GM13977 (cell line): ENCODE results near the gene DAAM1.

Experiments used
- DNase-seq: peaks from one replicate; pipeline ENCODE4 v3.0.0; 2012; ENCODE audit warnings: low spot score
- CTCF ChIP-seq: IDR thresholded peaks from 2 replicates; pipeline ENCODE4 v1.5.1; 2012; ENCODE audit warnings: mild to moderate bottlenecking, control low read depth; ENCODE audit not compliant: insufficient read depth; ENCODE audit errors: extremely low read depth, missing control alignments
- in situ Hi-C: fragments of 300-500 bp; cut with MboI; formaldehyde crosslinking; loops from one replicate; pipeline ENCODE4 v1.12.0; 2022; ENCODE audit warnings: low sequenced_read_pairs, low pct_unique_long_range_greater_than_20kb, mixed read lengths, inconsistent platforms; ENCODE audit not compliant: unreplicated experiment

DAAM1 gene

GRCh38 chr14:59166258-59166657 is 22.2 kb upstream of the DAAM1 start:
- DNase-seq, result no peak
- in situ Hi-C loops, result no loop called here
- no peak for TF ChIP-seq CTCF

DNA sequence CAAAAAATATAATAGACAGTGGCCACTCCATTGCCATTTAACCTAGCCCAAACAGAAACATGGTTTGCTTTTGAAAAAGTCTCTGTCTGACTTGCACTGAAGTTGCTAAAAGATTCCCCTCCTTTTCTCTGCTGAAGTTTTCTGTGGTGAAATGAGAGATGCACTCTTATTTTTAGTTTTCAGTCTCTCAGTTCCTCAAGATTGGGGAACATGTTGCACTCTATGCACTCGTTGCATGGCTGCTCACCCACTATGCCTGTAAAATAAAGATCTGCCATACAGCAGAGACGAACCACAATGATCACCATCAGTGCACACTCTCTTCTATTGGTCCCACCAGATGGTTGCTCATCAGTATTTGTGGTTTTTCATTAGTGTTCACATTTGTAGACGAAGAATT is 13.1 kb upstream of the DAAM1 start:
- in situ Hi-C loops, result no loop called here
- DNase-seq, result peak; percentile 61
- TF ChIP-seq CTCF, result no peak

- in situ Hi-C loops, result no loop called here
- TF ChIP-seq CTCF, result no peak
- no peak for DNase-seq
These were observed 11.7 kb upstream of the DAAM1 start for GRCh38 chr14:59176765-59177164.

DNA sequence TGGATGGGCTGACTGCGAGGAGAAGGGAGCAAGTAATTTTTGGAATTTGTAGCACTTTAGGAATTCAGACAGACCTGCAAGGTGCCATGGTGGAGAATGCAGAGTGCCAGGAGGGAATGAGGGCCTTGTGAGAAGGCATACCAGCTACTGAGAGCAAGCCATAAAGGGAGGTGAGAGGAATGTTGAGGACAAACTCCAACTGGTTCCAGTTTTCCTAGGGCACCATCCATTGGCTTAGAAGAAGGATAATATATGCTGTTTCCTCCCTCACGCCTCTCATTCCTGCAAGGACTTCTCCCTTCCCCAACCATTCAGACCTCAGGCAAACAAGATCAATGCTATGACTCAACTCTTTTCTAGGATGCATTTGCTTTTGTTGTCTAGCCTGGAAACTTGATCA is 11.2 kb upstream of the DAAM1 start:
- in situ Hi-C loops, result no loop called here
- no peak for TF ChIP-seq CTCF
- DNase-seq, result no peak

DNA sequence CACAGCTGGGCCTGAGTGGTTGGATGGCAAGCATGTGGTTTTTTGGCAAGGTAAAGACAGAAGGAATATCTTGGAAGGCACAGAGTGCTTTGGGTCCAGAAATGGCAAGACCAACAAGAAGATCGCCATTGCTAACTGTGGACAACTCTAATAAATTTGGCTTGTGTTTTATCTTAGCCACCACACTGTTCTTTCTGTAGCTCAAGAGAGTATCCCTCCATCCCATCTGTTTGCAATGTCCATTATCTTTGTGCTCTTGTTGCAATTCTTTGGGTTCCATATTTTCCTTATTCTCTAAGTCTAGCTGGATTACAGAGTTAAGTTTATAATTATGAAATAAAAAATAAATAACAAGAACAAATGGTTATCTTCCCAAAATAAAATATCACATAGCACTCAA is 6.7 kb upstream of the DAAM1 start:
- in situ Hi-C loops, result no loop called here
- DNase-seq, result no peak
- no peak for TF ChIP-seq CTCF

GRCh38 chr14:59182641-59183040 is 5.8 kb upstream of the DAAM1 start:
- in situ Hi-C loops, result no loop called here
- no peak for TF ChIP-seq CTCF
- no peak for DNase-seq

DNA sequence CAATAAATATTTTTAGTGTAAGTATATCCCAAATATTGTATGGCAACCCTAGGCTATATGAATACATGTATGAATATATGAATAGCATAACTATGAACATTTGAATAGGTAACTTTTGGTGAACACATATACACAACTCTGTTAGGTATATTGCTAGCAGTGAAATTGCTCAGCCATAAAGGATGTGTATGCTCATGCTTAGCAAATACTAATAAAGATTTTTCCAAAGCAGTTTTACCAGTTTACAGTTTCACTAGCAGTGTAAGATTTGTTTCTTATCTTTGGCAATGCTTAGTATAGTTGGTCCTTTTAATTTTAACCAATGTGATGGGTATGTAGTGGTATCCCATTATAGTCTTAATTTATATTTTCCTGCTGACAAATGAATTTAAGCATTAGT is 5.3 kb upstream of the DAAM1 start:
- DNase-seq, result no peak
- in situ Hi-C loops, result no loop called here
- no peak for TF ChIP-seq CTCF
